HCT116 (cell line): ENCODE results near the gene DKK3. TPM values are rescaled to one million over a fixed set of nuclear protein-coding genes. Genes with fewer than 3 reads are reported as not detected.

Experiments
- total RNA-seq: library from RNA; stranded (reverse); gene quantifications from one replicate; pipeline ENCODE4 v1.2.1, GENCODE V29; 2021; ENCODE audit not compliant: unreplicated experiment

DKK3 gene
- total RNA-seq, 1 experiment from 2014 or later: 0.49 TPM

Other genes starting within 250 kb of the DKK3 start
- 18.9 TPM for gene USP47, start 166.7 kb downstream of the DKK3 start, total RNA-seq
- gene MICAL2, start 102.0 kb upstream of the DKK3 start, total RNA-seq: 37.4 TPM